ENCODE measurements around the gene KMT5C.

The KMT5C gene

DNA sequence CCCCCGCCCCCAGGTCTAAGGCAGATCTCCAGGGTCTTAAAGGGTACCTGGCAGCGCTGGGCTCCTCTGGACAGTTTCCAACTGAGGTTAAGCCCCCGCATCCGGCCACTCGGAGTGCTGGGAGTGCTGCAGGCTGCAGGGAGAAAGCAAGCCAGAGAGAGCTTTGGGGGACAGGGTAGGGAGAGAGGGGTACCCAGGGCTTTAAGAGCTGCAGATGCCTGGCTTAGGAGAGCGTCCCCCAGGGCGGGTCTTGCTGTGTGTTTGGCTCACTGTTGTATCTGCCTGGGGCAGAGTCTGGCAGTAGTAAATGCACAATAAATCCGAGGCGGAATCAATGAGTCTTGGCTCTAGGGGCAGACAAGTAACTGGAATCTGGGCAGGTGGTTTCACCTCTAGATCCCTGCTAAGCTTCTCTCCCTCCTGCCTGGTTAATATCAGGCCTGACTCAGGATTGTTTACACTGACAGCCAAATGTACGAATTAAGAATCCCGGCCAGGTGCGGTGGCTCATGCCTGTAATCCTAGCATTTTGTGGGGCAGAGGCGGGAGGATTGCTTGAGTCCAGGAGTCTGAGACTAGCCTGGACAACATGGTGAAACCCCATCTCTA lies 15.6 kb downstream of the KMT5C start:
- Histone ChIP-seq H3K9me3 (ENCODE audit: control insufficient read depth, low read length) (no peaks in the 10 kb centered on the region), H3K4me1 (ENCODE audit: control insufficient read depth, insufficient read depth, low read length, poor library complexity, severe bottlenecking) (peaks cover 21% of the 10 kb centered on the region), H3K36me3 (ENCODE audit: control insufficient read depth, insufficient read depth, low read length) (no peaks in the 10 kb centered on the region), H3K27me3 (replicated peaks; ENCODE audit: control insufficient read depth, insufficient read depth, low read length, poor library complexity, severe bottlenecking) (peaks cover 21% of the 10 kb centered on the region), H3K27ac (ENCODE audit: insufficient read depth, low read length, poor library complexity, severe bottlenecking) (no peak overlapping the region), H3K4me3 (ENCODE audit: insufficient read depth, low read depth, low read length, poor library complexity, severe bottlenecking) (no peak overlapping the region)
- no peak for DNase-seq

- H3K27ac ChIP-seq (ENCODE audit: insufficient read depth, low read length, poor library complexity, severe bottlenecking) = no peak overlapping the region
- DNase-seq = no peak
- peaks cover 12% of the 10 kb centered on the region for H3K4me1 ChIP-seq (ENCODE audit: control insufficient read depth, insufficient read depth, low read length, poor library complexity, severe bottlenecking)
- no peaks in the 10 kb centered on the region for H3K9me3 ChIP-seq (ENCODE audit: control insufficient read depth, low read length)
- H3K36me3 ChIP-seq (ENCODE audit: control insufficient read depth, insufficient read depth, low read length) = no peaks in the 10 kb centered on the region
- H3K27me3 ChIP-seq (replicated peaks; ENCODE audit: control insufficient read depth, insufficient read depth, low read length, poor library complexity, severe bottlenecking) = peaks cover 13% of the 10 kb centered on the region
- no peak overlapping the region for H3K4me3 ChIP-seq (ENCODE audit: insufficient read depth, low read depth, low read length, poor library complexity, severe bottlenecking)
Measured at GRCh38 chr19:55358493-55358892, 18.8 kb downstream of the KMT5C start.

GRCh38 chr19:55358943-55359908 lies 19.6 kb downstream of the KMT5C start:
- Histone ChIP-seq H3K9me3 (ENCODE audit: control insufficient read depth, low read length) (no peaks in the 10 kb centered on the region), H3K4me3 (ENCODE audit: insufficient read depth, low read depth, low read length, poor library complexity, severe bottlenecking) (no peak overlapping the region), H3K27me3 (replicated peaks; ENCODE audit: control insufficient read depth, insufficient read depth, low read length, poor library complexity, severe bottlenecking) (peaks cover 6% of the 10 kb centered on the region), H3K27ac (ENCODE audit: insufficient read depth, low read length, poor library complexity, severe bottlenecking) (no peak overlapping the region), H3K4me1 (ENCODE audit: control insufficient read depth, insufficient read depth, low read length, poor library complexity, severe bottlenecking) (peaks cover 5% of the 10 kb centered on the region), H3K36me3 (ENCODE audit: control insufficient read depth, insufficient read depth, low read length) (no peaks in the 10 kb centered on the region)
- no peak for DNase-seq

DNA sequence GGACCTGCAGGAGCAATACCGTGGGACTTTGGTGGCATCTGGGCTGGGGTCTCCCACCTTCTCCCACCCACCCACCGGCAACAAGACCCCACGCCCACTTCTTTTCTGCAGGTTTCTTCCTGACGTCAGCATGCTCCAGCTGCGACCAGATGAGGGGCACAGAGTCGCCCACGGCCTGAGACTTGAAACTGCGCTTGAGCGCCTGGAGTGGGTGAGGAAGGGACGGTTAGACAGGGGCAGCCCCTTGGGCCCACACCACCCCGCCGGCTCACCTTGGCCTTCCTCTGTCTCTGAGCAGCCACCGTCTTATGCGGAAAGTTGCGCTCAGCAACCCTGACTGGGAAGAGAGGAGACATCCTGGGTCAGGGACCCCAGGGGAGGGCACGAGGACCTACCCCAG lies 21.2 kb downstream of the KMT5C start:
- no peak for DNase-seq
- no peak overlapping the region for H3K27ac ChIP-seq (ENCODE audit: insufficient read depth, low read length, poor library complexity, severe bottlenecking)
- H3K9me3 ChIP-seq (ENCODE audit: control insufficient read depth, low read length) = no peaks in the 10 kb centered on the region
- no peak overlapping the region for H3K4me3 ChIP-seq (ENCODE audit: insufficient read depth, low read depth, low read length, poor library complexity, severe bottlenecking)
- H3K27me3 ChIP-seq (replicated peaks; ENCODE audit: control insufficient read depth, insufficient read depth, low read length, poor library complexity, severe bottlenecking) = no peaks in the 10 kb centered on the region
- no peaks in the 10 kb centered on the region for H3K36me3 ChIP-seq (ENCODE audit: control insufficient read depth, insufficient read depth, low read length)
- H3K4me1 ChIP-seq (ENCODE audit: control insufficient read depth, insufficient read depth, low read length, poor library complexity, severe bottlenecking) = no peaks in the 10 kb centered on the region

GRCh38 chr19:55362174-55362989 lies 22.7 kb downstream of the KMT5C start:
- Histone ChIP-seq H3K27ac (ENCODE audit: insufficient read depth, low read length, poor library complexity, severe bottlenecking) (no peak overlapping the region), H3K9me3 (ENCODE audit: control insufficient read depth, low read length) (no peaks in the 10 kb centered on the region), H3K36me3 (ENCODE audit: control insufficient read depth, insufficient read depth, low read length) (no peaks in the 10 kb centered on the region), H3K4me1 (ENCODE audit: control insufficient read depth, insufficient read depth, low read length, poor library complexity, severe bottlenecking) (no peaks in the 10 kb centered on the region), H3K4me3 (ENCODE audit: insufficient read depth, low read depth, low read length, poor library complexity, severe bottlenecking) (no peak overlapping the region), H3K27me3 (replicated peaks; ENCODE audit: control insufficient read depth, insufficient read depth, low read length, poor library complexity, severe bottlenecking) (no peaks in the 10 kb centered on the region)
- no peak for DNase-seq

DNA sequence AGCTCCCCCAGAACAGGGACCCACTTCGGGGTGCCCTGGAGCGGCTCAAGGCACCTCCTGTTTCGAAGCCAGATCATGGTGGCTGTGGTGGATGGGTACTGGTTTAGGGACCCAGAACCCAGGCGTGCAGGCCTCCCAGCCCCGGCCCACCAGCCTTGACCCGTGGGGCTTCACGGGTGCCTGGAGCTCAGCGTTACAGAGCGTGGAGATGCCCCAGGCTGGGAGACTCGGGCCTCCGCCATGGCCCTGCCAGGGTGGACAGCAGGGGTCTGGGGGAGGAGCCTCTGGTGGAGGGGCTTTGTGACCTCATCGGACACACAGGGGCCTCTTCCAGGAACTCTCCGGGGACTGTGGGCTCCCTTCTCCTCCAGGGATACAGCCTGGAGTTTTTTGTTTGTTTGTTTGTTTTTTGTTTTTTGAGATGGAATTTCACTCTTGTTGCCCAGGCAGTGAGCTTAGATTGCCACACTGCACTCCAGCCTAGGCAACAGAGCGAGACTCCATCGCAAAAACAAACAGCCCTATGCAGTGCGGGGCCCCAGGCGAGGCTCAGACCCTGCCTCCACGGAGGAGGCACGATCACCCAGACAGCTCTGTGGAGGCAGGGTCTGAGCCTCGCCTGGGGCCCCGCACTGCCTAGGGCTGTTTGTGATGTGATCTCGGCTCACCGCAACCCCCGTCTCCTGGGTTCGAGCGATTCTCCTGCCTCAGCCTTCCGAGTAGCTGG lies 23.5 kb downstream of the KMT5C start, which contains the start of gene GARIN5B:
TSS of gene GARIN5B (minus strand) at position 271 of the 727 bp plus-strand sequence. CDS start at position 77, 194 bp downstream.
- no peak within 1 kb of the TSS for H3K4me3 ChIP-seq (ENCODE audit: insufficient read depth, low read depth, low read length, poor library complexity, severe bottlenecking)
- H3K9me3 ChIP-seq (ENCODE audit: control insufficient read depth, low read length) = no peaks in the 10 kb centered on the region
- no peak for DNase-seq
- H3K4me1 ChIP-seq (ENCODE audit: control insufficient read depth, insufficient read depth, low read length, poor library complexity, severe bottlenecking) = no peaks in the 10 kb centered on the region
- peaks cover 3% of the 10 kb centered on the region for H3K27me3 ChIP-seq (replicated peaks; ENCODE audit: control insufficient read depth, insufficient read depth, low read length, poor library complexity, severe bottlenecking)
- no peaks in the 10 kb centered on the region for H3K36me3 ChIP-seq (ENCODE audit: control insufficient read depth, insufficient read depth, low read length)
- no peak within 1 kb of the TSS for H3K27ac ChIP-seq (ENCODE audit: insufficient read depth, low read length, poor library complexity, severe bottlenecking)

- DNase-seq = no peak
- H3K4me1 ChIP-seq (ENCODE audit: control insufficient read depth, insufficient read depth, low read length, poor library complexity, severe bottlenecking) = peaks cover 15% of the 10 kb centered on the region
- H3K36me3 ChIP-seq (ENCODE audit: control insufficient read depth, insufficient read depth, low read length) = no peaks in the 10 kb centered on the region
- H3K27me3 ChIP-seq (replicated peaks; ENCODE audit: control insufficient read depth, insufficient read depth, low read length, poor library complexity, severe bottlenecking) = peaks cover 22% of the 10 kb centered on the region
- no peaks in the 10 kb centered on the region for H3K9me3 ChIP-seq (ENCODE audit: control insufficient read depth, low read length)
- no peak overlapping the region for H3K4me3 ChIP-seq (ENCODE audit: insufficient read depth, low read depth, low read length, poor library complexity, severe bottlenecking)
- H3K27ac ChIP-seq (ENCODE audit: insufficient read depth, low read length, poor library complexity, severe bottlenecking) = no peak overlapping the region
Measured at GRCh38 chr19:55365245-55365644, 25.6 kb downstream of the KMT5C start.

DNA sequence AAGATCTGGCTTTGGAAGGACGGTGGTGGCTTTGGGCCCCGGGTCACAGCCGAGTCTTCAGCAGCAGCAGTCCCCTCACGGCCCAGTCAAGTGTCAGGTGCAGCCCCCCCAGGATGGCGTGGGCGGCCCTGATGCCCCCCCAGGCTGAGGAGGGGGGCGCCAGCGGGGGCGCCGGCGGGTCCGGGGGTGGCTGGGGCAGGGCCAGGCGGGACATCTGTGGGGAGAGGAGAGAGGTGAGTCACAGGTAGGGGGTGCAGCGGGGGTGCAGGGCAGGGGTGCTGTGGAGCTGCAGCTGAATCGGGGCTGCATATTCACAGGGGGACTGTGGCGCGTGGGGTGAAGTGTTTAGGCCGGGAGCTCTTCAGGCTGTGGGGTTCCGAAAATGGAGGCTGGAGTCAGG lies 26.3 kb downstream of the KMT5C start:
- peaks cover 28% of the 10 kb centered on the region for H3K27me3 ChIP-seq (replicated peaks; ENCODE audit: control insufficient read depth, insufficient read depth, low read length, poor library complexity, severe bottlenecking)
- H3K9me3 ChIP-seq (ENCODE audit: control insufficient read depth, low read length) = no peaks in the 10 kb centered on the region
- H3K27ac ChIP-seq (ENCODE audit: insufficient read depth, low read length, poor library complexity, severe bottlenecking) = no peak overlapping the region
- DNase-seq = no peak
- no peaks in the 10 kb centered on the region for H3K36me3 ChIP-seq (ENCODE audit: control insufficient read depth, insufficient read depth, low read length)
- H3K4me1 ChIP-seq (ENCODE audit: control insufficient read depth, insufficient read depth, low read length, poor library complexity, severe bottlenecking) = peaks cover 15% of the 10 kb centered on the region
- no peak overlapping the region for H3K4me3 ChIP-seq (ENCODE audit: insufficient read depth, low read depth, low read length, poor library complexity, severe bottlenecking)

DNA sequence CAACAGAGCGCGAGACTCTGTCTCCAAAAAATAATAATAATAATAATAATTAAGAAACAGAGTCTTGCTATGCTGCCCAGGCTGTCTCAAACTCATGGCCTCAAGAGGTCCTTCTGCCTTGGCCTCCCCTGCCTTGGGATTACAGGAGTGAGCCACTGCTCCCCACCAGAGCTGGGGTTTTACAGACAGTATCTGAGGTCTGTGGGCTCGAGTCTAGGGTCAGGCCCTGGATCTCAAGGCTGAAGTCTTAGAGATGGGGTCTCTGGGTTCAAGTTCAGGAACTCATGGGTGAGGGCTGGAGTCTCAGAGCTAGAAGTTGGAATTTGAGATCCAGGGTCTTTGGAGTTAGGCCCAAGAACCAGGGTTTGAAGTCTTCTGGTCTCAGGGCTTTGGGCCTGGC lies 27.1 kb downstream of the KMT5C start:
- no peaks in the 10 kb centered on the region for H3K9me3 ChIP-seq (ENCODE audit: control insufficient read depth, low read length)
- H3K36me3 ChIP-seq (ENCODE audit: control insufficient read depth, insufficient read depth, low read length) = no peaks in the 10 kb centered on the region
- H3K27me3 ChIP-seq (replicated peaks; ENCODE audit: control insufficient read depth, insufficient read depth, low read length, poor library complexity, severe bottlenecking) = peaks cover 31% of the 10 kb centered on the region
- H3K4me3 ChIP-seq (ENCODE audit: insufficient read depth, low read depth, low read length, poor library complexity, severe bottlenecking) = no peak overlapping the region
- no peak overlapping the region for H3K27ac ChIP-seq (ENCODE audit: insufficient read depth, low read length, poor library complexity, severe bottlenecking)
- peaks cover 15% of the 10 kb centered on the region for H3K4me1 ChIP-seq (ENCODE audit: control insufficient read depth, insufficient read depth, low read length, poor library complexity, severe bottlenecking)
- no peak for DNase-seq

All from effector memory CD4-positive, alpha-beta T cell (primary cell).